Panc1 (cell line): Measurements from ENCODE around the gene WASF3. TPM values are rescaled to one million over a fixed set of nuclear protein-coding genes. Genes with fewer than 3 reads are reported as not detected.

ENCODE experiments used
- ATAC-seq: fragments of 200-7000 bp; cut with Tn5 transposase; 2 replicates; pipeline ENCODE4 v1.9.1; 2020; ENCODE audit warnings: mild to moderate bottlenecking, moderate library complexity
- BruUV-seq: library from RNA; stranded (reverse); fragments of 400-500 nt; replicated peaks from 2 replicates; lab custom pipeline; 2021; lab: Mats Ljungman, UMichigan
- CTCF ChIA-PET: fragments of 300-600 bp; sonication (Branson Sonifier 250); formaldehyde crosslinking; loops from one replicate; lab custom pipeline; 2022; ENCODE audit warnings: antibody characterized with exemption; lab: Charles Lee
- POLR2A ChIA-PET: fragments of 300-600 bp; sonication (Branson Sonifier 250); formaldehyde crosslinking; loops from one replicate; lab custom pipeline; 2022; ENCODE audit warnings: antibody characterized with exemption; lab: Charles Lee
- DNase-seq: peaks from one replicate; pipeline ENCODE4 v3.0.0-alpha.2; 2010; ENCODE audit warnings: low read depth, low spot score
- H3K27ac ChIP-seq: 2 replicates; pipeline ENCODE4 v1.5.1; 2011; ENCODE audit warnings: mild to moderate bottlenecking, low read length, inconsistent platforms
- H3K27me3 ChIP-seq: fragments of 200-500 bp; sonication (Bioruptor generic); 2 replicates; pipeline ENCODE4 v1.6.0; 2014; ENCODE audit warnings: low read length, inconsistent platforms; ENCODE audit not compliant: control insufficient read depth, insufficient read depth
- H3K36me3 ChIP-seq: fragments of 200-500 bp; sonication (Bioruptor generic); 2 replicates; pipeline ENCODE4 v1.5.1; 2014; ENCODE audit warnings: inconsistent platforms, mild to moderate bottlenecking, low read length, moderate library complexity; ENCODE audit not compliant: control insufficient read depth, insufficient read depth
- H3K4me1 ChIP-seq: 2 replicates; pipeline ENCODE4 v1.5.1; 2011; ENCODE audit warnings: inconsistent platforms, mild to moderate bottlenecking, low read length, moderate library complexity; ENCODE audit not compliant: control insufficient read depth, insufficient read depth
- H3K4me3 ChIP-seq, 2 experiments: 2 replicates each; pipeline ENCODE4 v1.5.1; 2011 to 2012; ENCODE audit warnings: low read depth in 2 of 2, low read length in 2 of 2, mild to moderate bottlenecking in 2 of 2, inconsistent platforms in 1 of 2, moderate library complexity in 1 of 2
- H3K9me3 ChIP-seq: fragments of 200-500 bp; sonication (Bioruptor generic); 2 replicates; pipeline ENCODE4 v1.5.1; 2014; ENCODE audit warnings: low read depth, mild to moderate bottlenecking, inconsistent platforms, low read length, moderate library complexity; ENCODE audit not compliant: control insufficient read depth, insufficient read depth
- CTCF ChIP-seq: fragments of 450-650 bp; IDR thresholded peaks from 2 replicates; pipeline ENCODE4 v1.5.1; 2017; ENCODE audit warnings: mild to moderate bottlenecking
- POLR2AphosphoS5 ChIP-seq: IDR thresholded peaks from 2 replicates; pipeline ENCODE4 v1.6.1; 2012; ENCODE audit warnings: mild to moderate bottlenecking, low read depth, low read length, moderate library complexity
- SIN3A ChIP-seq: IDR thresholded peaks from 2 replicates; pipeline ENCODE4 v1.6.1; 2012; ENCODE audit warnings: low read depth, mild to moderate bottlenecking, low read length, moderate library complexity, borderline replicate concordance; ENCODE audit not compliant: insufficient read depth
- TCF7L2 ChIP-seq: IDR thresholded peaks from 2 replicates; pipeline ENCODE4 v1.6.1; 2011; ENCODE audit warnings: mild to moderate bottlenecking, low read depth, low read length, inconsistent platforms
- in situ Hi-C: cut with HindIII; loops from 2 replicates; pipeline ENCODE4 v1.10.0; 2016; ENCODE audit warnings: low sequenced_read_pairs, low pct_unique_long_range_greater_than_20kb
- intact Hi-C: fragments of 100-400 bp; cut with micrococcal nuclease; formaldehyde crosslinking; loops from one replicate; pipeline ENCODE4 v1.10.0; 2022; ENCODE audit not compliant: unreplicated experiment
- total RNA-seq: library from RNA; stranded (reverse); gene quantifications from one replicate; pipeline ENCODE4 v1.2.1, GENCODE V29; 2021; ENCODE audit not compliant: unreplicated experiment
- TF ChIP-seq, protein P1 (sequence below), 2 experiments: IDR thresholded peaks; 2 replicates each; pipeline ENCODE4 v1.6.1; 2011 to 2012; ENCODE audit warnings: low read depth in 2 of 2, control low read depth in 1 of 2, low read length in 1 of 2, mild to moderate bottlenecking in 1 of 2, moderate library complexity in 1 of 2; ENCODE audit not compliant: insufficient read depth in 1 of 2

The WASF3 gene
- total RNA-seq, 1 experiment from 2014 or later = 20.2 TPM

DNA sequence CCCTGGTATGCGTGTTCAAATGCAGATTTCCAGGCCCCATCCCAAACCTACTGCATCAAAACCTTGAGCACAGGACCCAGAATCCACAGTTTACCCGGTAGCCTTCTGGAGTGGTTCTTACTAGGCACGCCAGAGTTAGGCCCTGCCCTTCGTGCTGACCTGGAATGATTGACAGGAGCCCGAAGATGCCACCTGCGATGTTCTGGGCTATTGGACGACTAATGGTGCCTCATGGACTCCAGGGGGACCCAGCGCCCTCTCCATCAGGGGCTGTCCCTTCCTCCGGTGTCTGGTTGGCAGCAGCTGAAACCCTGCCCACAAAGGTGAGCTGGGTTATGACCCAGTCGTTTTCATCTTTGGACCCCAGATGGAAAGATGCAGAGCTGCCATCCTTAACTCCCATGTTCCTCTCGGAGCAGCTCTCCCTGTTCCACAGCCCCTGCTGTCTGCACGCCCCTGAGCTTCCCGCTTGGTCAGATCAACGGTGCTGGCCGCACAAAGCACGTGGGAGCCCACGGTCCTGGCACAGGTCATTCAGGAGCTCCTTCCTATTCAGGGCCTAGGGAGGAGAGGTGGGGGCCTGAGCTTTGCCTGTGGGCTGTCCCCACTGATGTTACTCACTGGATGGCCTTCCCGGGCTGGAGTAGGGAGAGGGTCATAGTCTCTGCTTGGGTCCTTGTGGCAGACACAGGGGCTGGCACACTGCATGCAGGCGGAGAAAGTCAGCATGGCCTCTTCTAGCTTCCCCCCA lies 137.3 kb downstream of the WASF3 start:
- in situ Hi-C loops = no loop called here
- POLR2A ChIA-PET = no interaction called here

GRCh38 chr13:26695360-26695705 lies 137.8 kb downstream of the WASF3 start:
- no peak for ATAC-seq
- Histone ChIP-seq H3K27me3 (no peaks in the 10 kb centered on the region), H3K4me1 (peaks cover 3% of the 10 kb centered on the region; the same call in 1 of the 2 replicates), H3K27ac (no peak overlapping the region), H3K4me3 (no peak overlapping the region), H3K9me3 (peaks cover 4% of the 10 kb centered on the region; the same call in 1 of the 2 replicates), H3K36me3 (no peaks in the 10 kb centered on the region)
- TF ChIP-seq POLR2AphosphoS5 (no peak), SIN3A (no peak), CTCF (no peak)
- ChIA-PET POLR2A (no interaction called here), CTCF (no interaction called here)
- no TSS peak for BruUV-seq
- in situ Hi-C loops = no loop called here
- intact Hi-C loops = loop anchor here (5.0 kb wide), 3 partner anchors 198 to 513 kb away; no protein-coding TSS in a partner anchor
- DNase-seq = no peak

More for the DNA sequence above, 137.3 kb downstream of the WASF3 start:
- ATAC-seq = no peak
- Histone ChIP-seq H3K9me3 (peaks cover 4% of the 10 kb centered on the region; the same call in 1 of the 2 replicates), H3K4me3 (no peak overlapping the region), H3K4me1 (peaks cover 3% of the 10 kb centered on the region; the same call in 1 of the 2 replicates), H3K27me3 (no peaks in the 10 kb centered on the region), H3K27ac (no peak overlapping the region), H3K36me3 (no peaks in the 10 kb centered on the region)
- CTCF ChIA-PET = no interaction called here
- no TSS peak for BruUV-seq
- TF ChIP-seq POLR2AphosphoS5 (no peak), SIN3A (no peak), TCF7L2 (no peak), CTCF (no peak)
- TF ChIP-seq, protein P1, sequence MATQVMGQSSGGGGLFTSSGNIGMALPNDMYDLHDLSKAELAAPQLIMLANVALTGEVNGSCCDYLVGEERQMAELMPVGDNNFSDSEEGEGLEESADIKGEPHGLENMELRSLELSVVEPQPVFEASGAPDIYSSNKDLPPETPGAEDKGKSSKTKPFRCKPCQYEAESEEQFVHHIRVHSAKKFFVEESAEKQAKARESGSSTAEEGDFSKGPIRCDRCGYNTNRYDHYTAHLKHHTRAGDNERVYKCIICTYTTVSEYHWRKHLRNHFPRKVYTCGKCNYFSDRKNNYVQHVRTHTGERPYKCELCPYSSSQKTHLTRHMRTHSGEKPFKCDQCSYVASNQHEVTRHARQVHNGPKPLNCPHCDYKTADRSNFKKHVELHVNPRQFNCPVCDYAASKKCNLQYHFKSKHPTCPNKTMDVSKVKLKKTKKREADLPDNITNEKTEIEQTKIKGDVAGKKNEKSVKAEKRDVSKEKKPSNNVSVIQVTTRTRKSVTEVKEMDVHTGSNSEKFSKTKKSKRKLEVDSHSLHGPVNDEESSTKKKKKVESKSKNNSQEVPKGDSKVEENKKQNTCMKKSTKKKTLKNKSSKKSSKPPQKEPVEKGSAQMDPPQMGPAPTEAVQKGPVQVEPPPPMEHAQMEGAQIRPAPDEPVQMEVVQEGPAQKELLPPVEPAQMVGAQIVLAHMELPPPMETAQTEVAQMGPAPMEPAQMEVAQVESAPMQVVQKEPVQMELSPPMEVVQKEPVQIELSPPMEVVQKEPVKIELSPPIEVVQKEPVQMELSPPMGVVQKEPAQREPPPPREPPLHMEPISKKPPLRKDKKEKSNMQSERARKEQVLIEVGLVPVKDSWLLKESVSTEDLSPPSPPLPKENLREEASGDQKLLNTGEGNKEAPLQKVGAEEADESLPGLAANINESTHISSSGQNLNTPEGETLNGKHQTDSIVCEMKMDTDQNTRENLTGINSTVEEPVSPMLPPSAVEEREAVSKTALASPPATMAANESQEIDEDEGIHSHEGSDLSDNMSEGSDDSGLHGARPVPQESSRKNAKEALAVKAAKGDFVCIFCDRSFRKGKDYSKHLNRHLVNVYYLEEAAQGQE (IDR thresholded peaks at IDR 0.05; ENCODE audit: insufficient read depth in 1 of 2, low read depth in 2 of 2, low read length in 1 of 2) = no peak
- DNase-seq = no peak
- intact Hi-C loops = loop anchor here (5.0 kb wide), 3 partner anchors 197 to 512 kb away; no protein-coding TSS in a partner anchor
